Measurements from ENCODE around the gene SH3RF3.

The SH3RF3 gene

DNA sequence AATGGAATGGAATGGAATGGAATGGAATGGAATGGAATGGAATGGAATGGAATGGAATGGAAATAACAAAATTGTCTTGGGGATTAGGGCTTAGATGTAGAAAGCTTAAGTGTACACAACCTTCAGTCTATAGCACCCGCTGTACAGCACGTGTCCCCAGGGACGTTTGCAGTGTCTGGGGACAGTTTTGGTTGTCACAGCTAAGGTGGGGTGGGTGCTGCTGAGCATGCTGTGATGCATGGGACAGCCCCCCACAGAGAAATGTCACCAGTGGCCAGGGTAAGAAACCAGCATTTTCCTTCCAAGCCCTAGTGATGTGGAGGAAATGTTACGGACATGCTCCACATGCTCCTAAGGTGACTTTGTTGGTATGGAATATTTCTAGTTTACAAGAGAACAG is 70.8 kb downstream of the SH3RF3 start:
- DNase-seq (ENCODE audit: low read depth), result no peak
- TF ChIP-seq, protein P1, sequence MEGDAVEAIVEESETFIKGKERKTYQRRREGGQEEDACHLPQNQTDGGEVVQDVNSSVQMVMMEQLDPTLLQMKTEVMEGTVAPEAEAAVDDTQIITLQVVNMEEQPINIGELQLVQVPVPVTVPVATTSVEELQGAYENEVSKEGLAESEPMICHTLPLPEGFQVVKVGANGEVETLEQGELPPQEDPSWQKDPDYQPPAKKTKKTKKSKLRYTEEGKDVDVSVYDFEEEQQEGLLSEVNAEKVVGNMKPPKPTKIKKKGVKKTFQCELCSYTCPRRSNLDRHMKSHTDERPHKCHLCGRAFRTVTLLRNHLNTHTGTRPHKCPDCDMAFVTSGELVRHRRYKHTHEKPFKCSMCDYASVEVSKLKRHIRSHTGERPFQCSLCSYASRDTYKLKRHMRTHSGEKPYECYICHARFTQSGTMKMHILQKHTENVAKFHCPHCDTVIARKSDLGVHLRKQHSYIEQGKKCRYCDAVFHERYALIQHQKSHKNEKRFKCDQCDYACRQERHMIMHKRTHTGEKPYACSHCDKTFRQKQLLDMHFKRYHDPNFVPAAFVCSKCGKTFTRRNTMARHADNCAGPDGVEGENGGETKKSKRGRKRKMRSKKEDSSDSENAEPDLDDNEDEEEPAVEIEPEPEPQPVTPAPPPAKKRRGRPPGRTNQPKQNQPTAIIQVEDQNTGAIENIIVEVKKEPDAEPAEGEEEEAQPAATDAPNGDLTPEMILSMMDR (IDR thresholded peaks at IDR 0.05; ENCODE audit: control insufficient read depth, extremely low read depth, insufficient read depth), result no peak
- H3K4me3 ChIP-seq (ENCODE audit: low read depth, low read length), result no peak overlapping the region

DNA sequence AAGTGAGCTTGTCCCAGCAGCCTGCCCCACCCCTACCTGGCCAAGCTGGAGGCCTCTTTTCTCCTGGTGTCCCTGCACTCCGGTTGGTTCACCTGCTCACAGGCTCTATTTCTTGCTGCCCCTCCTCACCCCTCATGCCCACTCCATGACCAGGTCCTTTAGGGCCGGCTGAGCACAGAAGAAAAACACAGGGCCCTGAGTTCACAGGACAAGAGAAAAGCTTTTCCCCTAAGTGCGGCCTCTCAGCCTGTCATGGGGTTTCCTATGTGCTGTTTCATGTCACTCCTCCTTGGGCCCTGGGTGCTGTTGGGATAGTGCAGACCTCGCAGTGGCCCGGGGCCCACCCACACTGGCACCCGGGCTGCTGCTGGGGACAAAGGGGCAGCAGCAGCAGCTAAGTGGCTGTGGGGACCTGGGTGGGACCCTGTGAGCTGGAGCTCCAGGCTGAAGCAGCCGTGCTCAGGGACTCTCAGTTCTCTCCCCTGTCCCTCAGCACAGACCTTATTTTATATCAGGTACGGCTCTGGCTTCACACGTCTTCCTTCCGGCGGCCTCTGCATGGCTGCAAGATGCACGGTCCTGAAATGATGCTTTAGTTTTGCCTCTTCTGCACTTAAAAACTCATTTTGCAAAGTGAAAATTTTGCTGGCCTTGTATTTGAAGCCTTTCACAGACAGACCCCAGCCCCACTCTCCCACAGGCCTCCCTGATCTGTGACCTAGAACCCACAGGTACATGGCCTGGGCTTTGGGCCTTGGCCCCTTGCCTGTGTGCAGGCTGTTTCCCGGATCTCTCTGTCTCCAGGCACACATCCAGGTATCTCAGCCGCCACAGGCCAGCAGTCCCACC is 71.8 kb downstream of the SH3RF3 start:
- no peak for DNase-seq (ENCODE audit: low read depth)
- H3K4me3 ChIP-seq (ENCODE audit: low read depth, low read length), result no peak overlapping the region
- TF ChIP-seq, protein P1 (IDR thresholded peaks at IDR 0.05; ENCODE audit: control insufficient read depth, extremely low read depth, insufficient read depth), result no peak

DNA sequence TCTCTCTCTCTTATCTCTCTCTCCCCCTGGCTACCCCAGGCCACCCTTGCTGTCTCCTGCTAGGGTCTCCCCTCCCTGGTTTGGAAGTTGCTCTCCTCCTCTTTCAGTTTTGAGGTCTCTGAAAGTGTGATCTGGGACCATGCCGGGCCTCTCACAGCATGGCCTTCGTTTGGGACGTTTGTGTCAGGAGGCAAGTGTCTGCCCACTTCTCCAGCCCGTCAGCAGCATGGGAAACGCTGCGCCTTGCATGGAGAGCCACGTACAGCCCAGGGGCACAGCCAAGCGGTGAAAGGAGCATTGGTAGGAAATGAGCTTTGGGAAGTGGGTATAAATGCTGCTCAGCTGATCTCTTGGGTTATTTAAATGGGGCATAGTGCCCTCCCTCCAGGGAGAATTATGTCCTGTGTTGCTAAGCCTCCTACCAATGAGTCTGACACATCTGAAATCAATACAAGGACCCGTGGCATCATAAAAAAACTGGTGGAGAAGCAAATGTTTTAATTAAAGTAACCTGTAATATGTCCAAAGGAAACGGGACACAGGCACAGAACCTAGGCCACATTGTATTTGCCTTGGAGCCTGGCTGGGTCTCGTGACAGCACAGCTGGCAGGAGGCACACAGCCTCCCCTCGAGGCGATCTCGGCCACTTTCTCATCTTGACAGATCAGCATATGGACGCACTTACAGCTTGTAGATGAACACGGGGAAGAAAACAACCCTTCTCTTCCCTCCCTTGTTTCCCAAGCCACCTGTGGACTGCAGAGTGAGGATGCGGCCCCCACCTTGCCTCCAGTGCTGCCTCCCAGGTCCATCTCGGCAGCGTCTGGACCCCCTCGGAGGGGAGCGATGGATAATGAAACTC is 72.7 kb downstream of the SH3RF3 start:
- no peak overlapping the region for H3K4me3 ChIP-seq (ENCODE audit: low read depth, low read length)
- TF ChIP-seq, protein P1 (IDR thresholded peaks at IDR 0.05; ENCODE audit: control insufficient read depth, extremely low read depth, insufficient read depth), result no peak
- DNase-seq (ENCODE audit: low read depth), result no peak

DNA sequence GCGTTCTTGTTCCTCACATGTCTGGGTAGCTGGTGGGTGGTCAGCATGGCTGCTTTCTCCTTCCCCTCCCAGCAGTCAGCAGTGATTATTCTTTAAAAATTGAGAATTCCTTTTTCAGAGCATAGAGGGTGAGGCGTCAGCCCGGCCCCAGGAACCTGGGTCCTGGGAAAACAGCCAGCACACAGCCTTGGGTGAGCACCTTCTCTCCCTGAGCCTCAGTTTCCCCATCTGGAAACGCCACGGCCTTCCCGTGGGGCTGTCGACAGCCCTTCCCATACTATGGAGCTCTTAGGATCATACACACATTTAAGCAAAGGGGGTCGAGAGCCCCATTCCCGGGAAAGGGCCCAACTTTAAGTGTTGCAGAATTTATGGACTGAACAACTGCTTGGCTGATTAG is 73.5 kb downstream of the SH3RF3 start:
- no peak overlapping the region for H3K4me3 ChIP-seq (ENCODE audit: low read depth, low read length)
- DNase-seq (ENCODE audit: low read depth), result no peak
- TF ChIP-seq, protein P1 (IDR thresholded peaks at IDR 0.05; ENCODE audit: control insufficient read depth, extremely low read depth, insufficient read depth), result no peak

DNA sequence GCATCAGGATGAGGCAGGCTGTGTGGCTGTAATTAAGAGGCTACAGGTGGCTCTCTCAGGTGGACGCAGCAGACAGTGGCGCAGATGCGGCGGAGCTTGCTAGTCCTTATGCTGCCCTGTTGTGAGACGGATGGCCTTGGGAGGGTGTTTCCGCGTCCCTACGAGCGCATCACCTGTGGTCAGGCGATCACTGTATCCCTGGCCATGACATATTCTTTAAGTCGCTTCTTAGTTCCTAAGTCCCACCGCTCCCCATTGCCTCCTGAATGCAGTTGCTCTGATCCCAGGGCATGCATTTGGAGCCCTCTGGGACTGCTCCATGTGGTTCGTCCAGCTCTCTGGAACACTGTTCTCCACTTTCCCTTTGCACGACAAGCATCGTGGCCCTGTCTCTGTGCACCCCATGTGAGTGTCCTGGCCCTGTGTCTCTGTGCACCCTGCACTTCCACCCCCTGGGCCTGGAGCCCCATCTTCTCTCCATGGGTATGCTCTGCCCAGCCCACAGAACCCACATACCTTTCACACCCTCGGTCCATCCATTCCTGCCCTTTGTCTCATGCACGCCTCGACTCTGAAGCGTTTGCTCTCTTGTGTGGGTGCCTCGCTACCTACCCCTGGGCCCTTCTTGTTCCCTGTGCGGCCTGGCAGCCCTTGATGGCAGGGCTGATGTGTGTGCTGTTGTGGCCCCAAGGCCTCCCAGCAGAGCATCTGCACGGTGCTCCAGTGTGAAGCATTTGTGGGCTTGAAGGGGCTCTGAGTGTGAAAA is 74.4 kb downstream of the SH3RF3 start:
- no peak overlapping the region for H3K4me3 ChIP-seq (ENCODE audit: low read depth, low read length)
- TF ChIP-seq, protein P1 (IDR thresholded peaks at IDR 0.05; ENCODE audit: control insufficient read depth, extremely low read depth, insufficient read depth), result no peak
- no peak for DNase-seq (ENCODE audit: low read depth)

DNA sequence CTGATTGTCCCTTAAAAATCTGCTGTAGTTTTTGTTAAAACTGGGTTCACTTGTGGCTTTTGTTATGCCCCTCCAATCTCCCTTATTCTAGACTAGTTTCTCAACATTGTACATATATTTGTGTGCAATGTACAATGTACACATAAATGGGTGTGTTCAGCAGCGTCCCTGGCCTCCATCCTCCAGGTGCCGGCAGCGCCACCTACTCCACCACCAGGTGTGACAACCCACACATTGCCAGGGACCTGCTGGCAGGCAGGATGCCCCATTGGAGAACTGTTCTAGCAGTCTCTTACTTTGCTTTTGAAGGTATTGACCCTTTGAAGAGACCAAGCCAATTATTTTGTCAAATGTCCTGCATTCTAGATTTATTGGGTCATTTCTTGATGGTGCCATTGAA is 75.4 kb downstream of the SH3RF3 start:
- TF ChIP-seq, protein P1 (IDR thresholded peaks at IDR 0.05; ENCODE audit: control insufficient read depth, extremely low read depth, insufficient read depth), result no peak
- no peak for DNase-seq (ENCODE audit: low read depth)
- H3K4me3 ChIP-seq (ENCODE audit: low read depth, low read length), result no peak overlapping the region
